Stimulated activated CD8-positive, alpha-beta memory T cell treated with anti-CD3 and anti-CD28 coated beads, Interleukin-12 subunit alpha, Interleukin-12 subunit beta, amount 100 ng/mL, for 1 hour (primary cell): ENCODE data around the gene HAPLN1.
"Not testable (repeated sequence)": the region's sequence is repeated elsewhere in the genome, so short reads cannot be mapped to it uniquely, and the experiment has no call there.

Source experiments
- DNase-seq: peaks from one replicate; pipeline ENCODE4 v3.0.0-alpha.2; 2020; ENCODE audit warnings: low read depth

The HAPLN1 gene

DNA sequence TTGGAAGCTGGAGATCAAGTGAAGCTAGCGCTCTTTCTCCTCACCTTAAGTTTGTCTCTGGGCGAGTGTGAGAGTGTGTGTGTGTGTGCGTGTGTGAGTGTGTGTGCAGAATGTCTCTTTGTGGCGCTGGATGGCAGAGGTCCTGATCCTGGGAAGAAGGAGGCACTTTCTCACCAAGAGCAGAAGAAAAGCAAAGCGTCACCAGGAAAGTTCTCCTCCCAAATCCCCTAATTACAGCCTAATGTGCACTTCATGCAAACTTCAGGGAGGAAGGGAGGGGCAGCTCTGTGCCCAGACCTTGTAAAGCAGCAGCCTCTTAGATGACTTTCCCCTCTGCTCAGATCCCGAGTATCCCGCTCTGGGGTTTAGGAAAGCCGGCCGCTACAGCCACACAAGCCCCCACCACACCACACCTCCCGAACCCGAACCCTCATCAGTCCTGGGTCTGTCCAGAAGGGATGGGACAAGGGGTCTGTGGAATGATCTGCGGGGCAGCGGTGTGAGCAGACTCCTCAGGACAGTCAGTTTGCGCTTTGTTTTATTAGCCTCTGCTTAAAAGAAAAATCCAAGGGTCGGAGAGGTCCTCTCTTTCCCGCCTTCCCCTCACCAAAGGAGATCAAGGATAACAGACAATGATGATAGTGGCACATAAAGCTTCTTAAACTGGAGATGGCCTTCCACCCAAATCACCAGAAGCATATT is at the start of gene HAPLN1:
TSS of gene HAPLN1 (minus strand) at position 20 of the 702 bp plus-strand sequence. CDS start 47,332 bp downstream, outside the sequence.
- DNase-seq = no peak

DNA sequence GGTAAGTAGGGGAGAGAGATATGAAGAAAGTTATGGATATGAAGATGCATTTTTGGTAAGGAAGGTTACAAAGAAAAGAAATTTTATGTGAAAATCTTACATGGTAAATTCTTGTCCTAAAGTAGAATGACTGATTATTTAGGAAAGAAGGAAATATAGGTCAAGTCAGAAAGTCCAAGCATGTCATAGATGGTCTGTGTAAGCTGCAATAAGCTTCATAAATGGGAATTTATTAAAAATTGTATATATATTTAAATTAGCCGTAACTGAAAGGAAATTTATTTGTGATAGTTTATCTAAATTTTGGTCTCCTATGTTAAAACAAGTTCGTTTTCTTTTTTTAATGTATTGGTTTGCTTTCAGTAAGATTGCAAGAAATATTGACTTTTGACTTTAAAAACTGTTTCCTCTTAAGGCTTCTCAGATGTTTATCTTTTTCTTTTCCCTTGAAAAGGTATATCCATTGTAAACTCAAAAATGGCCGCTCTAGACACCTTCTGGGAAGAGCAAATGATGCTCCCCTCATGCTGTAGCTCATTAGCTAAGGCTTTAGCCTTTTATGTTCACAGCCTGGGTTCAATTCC is 46.8 kb upstream of the HAPLN1 start:
- no peak for DNase-seq

DNA sequence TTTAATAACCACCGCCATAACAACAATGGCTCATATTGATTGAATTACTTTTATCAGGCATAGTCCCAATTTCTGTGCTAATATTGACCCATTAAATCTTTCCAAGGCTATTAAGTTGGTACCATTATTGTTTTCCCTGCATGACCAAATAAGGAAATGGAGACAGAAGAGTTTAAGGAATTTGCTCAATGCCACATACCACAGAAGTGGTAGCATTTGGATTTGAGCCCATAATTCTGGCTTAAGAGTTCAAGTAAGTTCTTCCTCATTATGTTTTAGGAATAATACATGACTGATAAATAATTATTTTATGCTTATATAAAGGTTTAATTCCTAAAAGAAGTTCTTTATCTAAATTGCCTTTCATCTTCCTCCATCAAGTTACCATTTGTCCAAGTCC is 43.4 kb upstream of the HAPLN1 start:
- no peak for DNase-seq

DNA sequence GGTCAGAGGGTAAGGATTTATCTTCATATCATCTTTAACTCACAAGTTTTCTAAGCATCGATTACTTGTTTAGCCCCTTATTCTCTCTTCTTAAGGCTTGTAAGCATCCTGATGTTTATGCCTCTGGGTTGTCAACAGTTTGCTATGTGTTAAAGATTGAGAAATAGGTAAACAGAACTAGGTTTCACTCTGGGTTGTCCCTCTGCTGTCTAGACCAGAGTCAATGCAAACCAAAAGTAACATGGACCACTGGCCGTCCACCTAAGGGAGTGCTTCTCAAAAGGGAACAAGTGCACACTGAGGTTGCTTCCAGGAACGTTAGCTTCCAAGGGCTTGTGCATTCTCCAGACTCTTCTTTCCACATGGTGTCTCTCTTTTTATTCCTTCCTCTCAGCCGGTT is 39.9 kb upstream of the HAPLN1 start:
- DNase-seq = no peak

DNA sequence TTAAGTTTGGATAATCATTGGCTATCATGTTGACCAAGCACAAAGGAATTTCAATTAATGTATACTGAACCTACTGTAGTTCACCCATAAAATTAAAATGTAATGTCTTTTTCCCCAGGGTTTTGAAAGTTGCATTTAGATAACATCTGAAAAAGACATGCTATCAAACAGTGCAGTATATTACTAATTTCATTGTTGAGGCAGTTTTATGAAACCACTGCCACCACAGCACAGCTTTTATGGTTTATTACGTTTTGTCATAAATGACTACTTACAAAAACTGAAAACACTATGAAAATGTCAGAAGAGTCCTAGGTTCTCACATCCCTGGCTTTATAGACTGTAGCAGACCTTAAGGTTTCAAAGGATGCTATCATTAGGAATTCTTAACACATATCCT is 32.0 kb upstream of the HAPLN1 start:
- no peak for DNase-seq

DNA sequence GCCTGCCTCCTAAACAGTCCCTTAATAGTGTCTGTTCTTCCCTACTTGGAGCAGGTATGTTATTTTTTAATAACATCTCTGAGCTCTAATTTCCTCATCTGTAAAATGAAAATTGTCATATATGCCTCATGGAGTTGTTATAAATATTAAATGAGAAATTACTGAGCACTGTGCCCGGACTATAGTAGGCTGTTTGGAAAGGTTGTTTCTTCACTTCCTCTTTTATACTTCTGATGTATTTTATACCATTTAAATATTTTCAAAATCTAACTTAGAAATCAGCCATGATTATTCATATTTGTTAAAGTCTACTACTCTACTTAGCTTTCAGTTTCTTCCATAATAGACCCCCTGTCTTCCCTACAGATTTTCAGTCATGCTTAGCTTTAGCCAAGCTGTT is 30.5 kb upstream of the HAPLN1 start:
- no peak for DNase-seq

DNA sequence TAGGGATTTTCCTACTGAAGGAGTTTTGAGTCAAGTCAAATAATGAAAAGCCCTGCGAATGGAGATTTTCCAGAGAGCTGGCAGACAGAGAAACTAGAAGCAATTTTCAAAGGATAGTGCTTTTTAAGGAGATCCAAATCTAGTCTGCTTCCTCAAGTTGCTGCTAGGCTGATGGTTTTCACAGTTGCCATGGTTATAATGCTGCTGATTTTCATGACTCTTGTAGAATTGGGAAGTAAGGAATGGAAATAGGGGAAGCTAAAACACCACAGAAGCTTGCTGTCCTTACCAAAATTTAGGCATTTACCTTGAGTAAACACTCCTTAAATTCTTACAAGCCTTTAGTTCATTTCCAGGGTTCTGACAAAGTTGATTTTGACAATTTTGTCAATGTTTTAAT is 30.1 kb upstream of the HAPLN1 start:
- no peak for DNase-seq

DNA sequence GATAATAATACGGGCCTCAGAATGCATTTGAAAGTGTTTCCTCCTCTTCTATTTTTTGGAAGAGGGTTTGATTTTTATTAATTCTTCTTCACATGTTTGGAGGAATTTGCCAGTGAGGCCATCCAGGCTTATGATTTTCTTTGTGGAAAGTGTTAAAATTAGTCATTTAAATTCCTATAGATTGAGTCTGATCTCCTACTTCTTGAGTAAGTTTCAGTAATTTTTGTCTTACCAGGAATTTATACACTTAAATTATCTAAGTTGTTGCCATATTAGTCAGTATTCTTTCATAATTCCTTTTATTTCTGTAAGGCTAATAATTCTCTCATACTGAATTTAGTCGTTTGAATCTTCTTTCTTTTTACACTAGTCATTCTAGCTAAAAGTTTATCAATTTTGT is 25.2 kb upstream of the HAPLN1 start:
- no peak for DNase-seq

DNA sequence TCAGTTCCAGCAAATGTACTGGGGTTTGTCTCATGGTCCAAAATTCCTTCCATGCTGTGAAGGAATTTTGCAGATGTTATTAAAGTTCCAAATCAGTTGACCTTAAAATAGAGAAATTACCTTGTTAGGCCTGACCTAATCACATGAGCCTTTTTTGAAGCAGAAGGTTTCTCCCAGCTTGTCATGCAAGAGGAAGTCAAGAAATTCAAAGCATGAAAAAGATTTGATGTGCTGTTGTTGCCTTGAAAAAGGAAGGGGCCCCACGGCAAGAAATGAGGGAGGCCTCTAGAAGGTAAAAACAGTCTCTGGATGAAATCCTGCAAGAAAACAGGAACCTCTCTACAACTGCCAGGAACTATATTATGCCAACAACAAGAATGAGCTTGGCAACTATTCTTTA is 24.2 kb upstream of the HAPLN1 start:
- DNase-seq = no peak

DNA sequence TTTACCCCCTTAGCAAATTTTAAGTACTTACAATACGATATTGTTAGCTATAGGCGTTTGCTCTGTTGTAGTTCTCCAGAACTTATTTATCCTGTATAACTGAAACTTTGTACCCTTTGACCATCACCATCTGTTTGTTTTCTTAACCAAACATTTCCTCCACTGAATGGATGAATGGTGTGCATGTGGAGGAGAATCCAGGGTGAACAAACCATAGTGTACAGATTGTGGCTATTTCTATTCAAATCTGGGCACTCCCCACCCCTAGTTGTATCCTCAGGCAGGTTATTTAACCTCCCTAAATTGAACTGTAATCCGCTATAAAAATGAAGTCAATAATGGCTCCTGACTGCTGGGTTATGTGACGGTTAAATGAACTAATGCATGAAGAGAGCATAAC is 21.4 kb upstream of the HAPLN1 start:
- no peak for DNase-seq

DNA sequence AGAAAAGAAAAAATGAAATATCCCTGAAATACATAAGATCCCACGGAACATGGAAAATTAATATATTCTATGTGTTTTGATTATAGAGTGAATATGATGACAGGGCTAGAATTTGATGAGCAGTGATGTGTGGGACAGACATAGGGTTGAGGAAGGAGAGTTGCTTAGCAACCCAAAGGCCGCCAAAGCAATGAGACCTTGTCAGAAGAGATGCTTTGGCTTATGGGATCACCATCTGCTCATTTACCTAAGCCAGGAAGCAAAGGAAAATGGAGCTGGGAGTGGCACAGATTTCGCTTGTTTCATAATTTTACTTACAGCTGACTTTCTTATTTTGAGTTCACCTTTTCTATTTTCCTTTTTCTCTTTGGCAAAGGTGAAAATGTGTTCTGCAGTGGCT is 20.9 kb upstream of the HAPLN1 start:
- DNase-seq = no peak

DNA sequence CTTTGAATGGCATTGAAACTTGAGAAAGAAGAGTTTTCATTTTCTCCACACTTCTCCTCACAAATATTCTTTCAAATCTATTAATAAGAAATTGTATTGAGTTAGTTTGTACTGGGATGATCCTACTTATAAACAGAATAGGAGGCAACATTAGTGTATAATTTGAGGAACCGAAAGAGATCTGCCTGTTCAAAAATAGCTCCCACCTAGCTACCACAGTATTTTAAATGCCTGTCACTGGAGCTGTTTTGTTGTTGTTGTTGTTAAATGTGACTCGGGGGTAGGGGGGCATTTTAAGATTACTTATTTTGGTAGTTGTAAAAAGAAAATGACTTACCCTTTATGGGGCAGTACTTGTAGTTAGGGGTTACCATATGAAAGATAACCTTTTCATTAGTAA is 20.1 kb upstream of the HAPLN1 start:
- no peak for DNase-seq

DNA sequence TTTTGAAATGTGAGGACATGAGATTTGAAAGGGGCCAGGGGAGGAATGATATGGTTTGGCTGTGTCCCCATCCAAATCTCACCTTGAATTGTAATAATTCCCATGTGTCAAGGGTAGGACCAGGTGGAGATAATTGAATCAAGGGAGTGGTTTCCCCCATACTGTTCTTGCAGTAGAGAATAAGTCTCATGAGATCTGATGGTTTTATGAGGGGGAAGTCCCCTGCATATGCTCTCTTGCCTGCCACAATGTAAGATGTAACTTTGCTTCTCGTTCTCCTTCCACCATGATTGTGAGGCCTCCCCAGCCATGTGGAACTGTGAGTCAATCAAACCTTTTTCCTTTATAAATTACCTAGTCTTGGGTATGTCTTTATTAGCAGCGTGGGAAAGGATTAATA is 15.5 kb upstream of the HAPLN1 start:
- DNase-seq = not testable (repeated sequence)

DNA sequence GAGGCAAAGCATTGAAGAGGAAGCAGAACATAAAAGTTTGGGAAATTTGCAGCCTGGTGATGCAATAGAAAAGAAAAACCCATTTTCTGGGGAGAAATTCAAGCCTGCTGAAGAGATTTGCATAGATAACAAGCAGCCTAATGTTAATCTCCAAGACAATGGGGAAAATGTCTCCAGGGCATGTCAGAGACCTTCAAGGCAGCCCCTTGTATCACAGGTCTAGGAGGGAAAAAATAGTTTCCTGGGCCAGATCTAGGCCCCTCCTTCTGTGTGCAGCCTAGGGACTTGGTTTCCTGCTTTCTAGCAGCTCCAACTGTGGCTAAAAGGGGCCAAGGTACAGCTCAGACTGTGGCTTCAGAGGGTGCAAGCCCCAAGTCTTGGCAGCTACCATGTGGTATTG is 14.4 kb upstream of the HAPLN1 start:
- not testable (repeated sequence) for DNase-seq

DNA sequence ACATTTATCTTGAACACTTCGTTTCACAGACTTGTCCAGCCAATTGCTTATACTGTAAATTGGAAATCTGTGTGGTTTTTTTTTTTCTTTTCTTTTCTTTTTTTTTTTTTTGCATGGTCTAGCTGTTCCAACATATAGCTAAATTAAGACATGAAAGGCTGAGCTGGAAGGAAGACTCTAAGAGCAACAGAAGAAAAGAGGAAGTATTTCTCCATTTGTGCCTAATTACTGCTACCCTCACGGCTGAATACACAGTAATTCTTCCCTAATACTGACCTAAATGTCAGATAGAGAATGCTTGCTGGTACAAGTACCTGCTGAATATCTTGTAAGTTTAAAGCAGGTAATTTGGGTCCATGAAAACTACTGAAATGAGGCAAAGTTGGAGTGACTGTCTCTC is 11.0 kb upstream of the HAPLN1 start:
- DNase-seq = no peak

DNA sequence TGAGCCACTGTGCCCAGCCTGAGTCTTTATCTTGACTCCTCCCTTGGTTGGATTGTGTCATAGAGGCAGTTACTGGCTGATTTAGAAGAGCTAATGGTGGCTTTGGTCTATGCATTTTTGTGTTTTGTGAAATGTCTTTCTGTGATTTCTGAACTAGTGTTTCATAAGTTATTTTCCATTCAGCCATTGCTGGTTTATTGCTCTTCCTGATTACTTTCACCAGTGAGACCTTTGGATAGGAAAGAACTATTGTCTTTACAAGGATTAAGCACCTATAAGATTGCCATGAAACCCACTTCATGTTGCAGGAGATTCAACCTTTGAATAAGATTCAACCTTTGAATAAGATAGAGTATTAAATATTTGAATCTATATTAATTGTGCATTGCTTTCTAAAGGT is 8.7 kb upstream of the HAPLN1 start:
- DNase-seq = no peak

DNA sequence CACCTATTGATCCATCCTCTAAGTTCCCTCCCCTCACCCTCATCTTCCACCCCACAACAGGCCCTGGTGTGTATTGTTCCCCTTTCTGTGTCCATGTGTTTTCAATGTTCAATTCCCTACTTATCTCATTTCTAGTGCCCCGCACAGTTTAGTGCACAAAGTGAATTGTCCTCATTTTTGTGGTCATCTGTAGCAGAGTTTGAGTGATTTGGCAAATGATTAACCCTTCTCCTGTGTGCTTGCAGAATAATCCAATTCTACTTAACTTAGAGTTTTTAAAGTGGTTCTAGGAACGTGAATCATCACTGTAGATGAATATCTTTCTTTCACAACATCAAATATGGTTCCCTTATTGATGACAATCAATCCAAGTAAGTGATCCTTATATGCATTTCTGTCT is 6.3 kb upstream of the HAPLN1 start:
- no peak for DNase-seq

DNA sequence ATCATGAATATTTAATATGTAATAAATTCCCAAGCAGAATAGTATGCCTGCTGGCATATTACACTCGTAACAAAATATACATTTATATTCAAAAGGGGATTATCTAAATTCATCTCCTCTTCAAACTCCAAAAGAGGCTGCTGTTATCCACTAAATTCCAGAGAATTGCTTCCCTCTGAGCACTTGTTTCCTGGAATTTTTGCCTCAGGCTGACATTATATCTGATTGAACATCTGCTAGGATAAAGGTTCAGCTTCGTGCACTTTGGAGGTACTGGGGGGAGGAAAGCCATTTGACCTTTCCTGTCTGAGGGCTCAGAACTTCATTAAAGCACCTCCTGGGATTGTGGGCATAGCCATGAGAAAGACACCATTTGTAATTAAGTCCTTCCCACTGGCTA is 4.3 kb upstream of the HAPLN1 start:
- DNase-seq = no peak

DNA sequence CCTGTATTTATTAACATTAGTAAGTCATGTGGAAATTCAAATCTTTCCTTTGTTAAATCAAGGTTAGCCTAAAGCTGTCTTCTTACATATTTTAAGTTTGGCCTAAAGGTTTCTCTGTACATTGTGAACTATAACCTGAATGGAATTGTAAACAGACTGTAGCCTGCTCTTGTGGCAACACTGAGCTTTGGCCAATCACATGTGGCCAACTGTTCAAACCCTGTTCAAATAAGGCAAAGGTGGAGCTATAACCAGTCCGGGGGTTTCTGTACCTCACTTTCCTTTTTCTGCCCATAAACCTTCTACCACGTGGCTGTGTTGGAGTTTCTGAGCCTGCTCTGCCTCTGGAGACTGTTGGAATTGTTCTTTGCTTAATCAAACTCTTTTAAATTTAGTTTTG is 3.3 kb upstream of the HAPLN1 start:
- no peak for DNase-seq

DNA sequence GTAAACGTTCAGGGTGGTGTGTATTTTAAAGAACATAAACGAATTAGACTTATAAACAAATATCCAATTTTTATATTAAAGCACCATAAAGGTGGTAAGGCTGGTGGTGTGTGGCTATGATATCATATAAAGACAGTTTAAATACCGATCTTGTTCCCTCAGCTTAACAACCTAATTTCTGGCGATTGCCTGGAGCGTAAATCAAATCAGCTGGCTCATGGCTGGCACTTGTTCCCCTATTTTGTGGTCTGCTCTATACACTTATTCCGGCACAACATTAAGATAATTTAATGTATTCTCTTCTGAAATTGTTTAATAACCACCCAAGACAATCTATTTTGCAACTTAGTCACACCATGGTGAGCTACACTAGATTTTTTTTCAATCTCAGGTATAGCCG is 2.4 kb upstream of the HAPLN1 start:
- no peak for DNase-seq

DNA sequence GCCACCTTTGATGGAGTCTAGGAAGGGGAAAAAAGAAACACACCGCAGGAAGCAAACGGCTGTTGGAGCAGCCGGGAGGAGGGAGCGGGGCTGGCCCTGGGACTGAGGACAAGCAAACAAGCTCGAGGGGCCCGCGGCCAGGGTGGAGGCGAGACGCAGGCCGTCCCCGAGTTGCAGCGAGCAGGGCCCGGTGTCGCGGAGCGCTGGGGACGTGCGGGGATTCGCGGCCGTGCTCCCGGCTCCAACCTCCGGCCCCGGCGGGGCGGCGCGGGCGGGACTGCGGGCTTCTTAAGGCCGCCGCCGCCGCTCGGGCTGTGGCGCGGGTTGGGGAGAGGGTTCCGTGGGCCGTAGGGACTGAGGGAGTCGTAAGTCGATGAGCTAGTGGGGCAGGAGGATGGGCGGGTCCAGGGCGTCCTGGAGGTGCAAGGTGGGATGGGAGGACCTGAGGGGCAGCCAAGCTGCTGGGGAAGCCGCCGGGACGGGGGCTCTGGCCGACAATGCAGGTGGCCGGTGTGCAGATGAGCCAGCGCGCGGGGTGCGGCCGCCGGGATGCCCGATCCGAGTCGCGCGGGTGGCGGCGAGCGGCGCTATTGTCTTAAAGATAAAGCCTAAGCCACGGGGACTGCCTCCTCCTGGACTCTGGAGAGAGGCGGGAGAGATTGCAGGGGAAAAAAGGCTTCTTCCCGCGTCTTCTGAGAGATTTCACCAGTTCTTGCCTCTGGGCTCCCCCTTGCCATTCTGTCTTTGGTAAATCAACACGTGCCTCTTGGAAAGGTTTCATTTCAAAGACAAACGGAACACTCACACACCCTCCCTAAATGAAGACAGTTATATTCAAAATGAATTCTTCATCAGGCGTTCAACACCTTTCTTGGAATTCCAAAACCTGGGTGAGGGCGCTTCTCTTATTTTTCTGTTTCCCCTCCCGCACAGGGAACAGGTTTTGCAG is 1.6 kb upstream of the HAPLN1 start:
- DNase-seq = no peak

DNA sequence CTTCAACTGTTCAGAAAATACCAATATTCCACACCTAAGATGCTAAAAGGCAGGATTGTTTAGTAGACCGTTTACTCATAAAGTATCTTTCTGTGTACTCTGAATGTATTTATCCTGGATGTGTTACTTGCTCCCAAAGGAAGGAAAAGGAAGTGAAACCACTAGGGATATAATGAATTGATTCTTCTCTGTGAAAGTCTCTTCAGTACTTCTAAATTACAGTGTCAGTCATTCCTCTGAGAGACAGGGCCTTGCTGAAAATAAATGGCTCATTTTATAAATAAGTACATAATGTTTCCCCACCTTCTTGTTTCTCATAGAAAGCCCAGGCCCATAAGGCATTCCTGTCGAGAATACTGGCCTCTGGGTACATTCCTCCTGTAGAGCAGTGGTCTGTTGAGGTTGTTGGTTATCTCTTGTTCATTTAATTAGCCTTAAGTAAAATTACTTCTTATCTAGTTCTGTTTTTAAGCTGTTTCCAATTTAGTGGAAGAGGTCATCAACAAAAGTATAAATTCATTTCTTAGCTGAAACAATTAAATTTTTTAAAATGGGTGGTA is 1.6 kb downstream of the HAPLN1 start:
- DNase-seq = no peak
